Stomach (tissue), 4 donors: ENCODE results near the gene TTLL11.

Source experiments
- POLR2A ChIP-seq, 4 donors: fragments of 450-650 bp; IDR thresholded peaks; one replicate each; pipeline ENCODE4 v1.6.1; 2016; ENCODE audit warnings: antibody characterized with exemption in 4 of 4, control low read depth in 2 of 4, mild to moderate bottlenecking in 1 of 4, moderate library complexity in 1 of 4
- POLR2AphosphoS5 ChIP-seq, 3 donors: sonication (generic); formaldehyde crosslinking; IDR thresholded peaks; one replicate each; pipeline ENCODE4 v1.6.1; 2016; ENCODE audit warnings: antibody characterized with exemption in 3 of 3
- TF ChIP-seq, protein P1 (sequence below), 7 experiments: fragments of 450-650 bp in 4 of 7; fragments of 200-600 bp in 3 of 7; sonication (generic) in 3 of 7; IDR thresholded peaks; one replicate each; pipeline ENCODE4 v1.5.1; 2016 to 2019; ENCODE audit warnings: antibody characterized with exemption in 7 of 7, control low read depth in 2 of 7, mild to moderate bottlenecking in 1 of 7

DNA sequence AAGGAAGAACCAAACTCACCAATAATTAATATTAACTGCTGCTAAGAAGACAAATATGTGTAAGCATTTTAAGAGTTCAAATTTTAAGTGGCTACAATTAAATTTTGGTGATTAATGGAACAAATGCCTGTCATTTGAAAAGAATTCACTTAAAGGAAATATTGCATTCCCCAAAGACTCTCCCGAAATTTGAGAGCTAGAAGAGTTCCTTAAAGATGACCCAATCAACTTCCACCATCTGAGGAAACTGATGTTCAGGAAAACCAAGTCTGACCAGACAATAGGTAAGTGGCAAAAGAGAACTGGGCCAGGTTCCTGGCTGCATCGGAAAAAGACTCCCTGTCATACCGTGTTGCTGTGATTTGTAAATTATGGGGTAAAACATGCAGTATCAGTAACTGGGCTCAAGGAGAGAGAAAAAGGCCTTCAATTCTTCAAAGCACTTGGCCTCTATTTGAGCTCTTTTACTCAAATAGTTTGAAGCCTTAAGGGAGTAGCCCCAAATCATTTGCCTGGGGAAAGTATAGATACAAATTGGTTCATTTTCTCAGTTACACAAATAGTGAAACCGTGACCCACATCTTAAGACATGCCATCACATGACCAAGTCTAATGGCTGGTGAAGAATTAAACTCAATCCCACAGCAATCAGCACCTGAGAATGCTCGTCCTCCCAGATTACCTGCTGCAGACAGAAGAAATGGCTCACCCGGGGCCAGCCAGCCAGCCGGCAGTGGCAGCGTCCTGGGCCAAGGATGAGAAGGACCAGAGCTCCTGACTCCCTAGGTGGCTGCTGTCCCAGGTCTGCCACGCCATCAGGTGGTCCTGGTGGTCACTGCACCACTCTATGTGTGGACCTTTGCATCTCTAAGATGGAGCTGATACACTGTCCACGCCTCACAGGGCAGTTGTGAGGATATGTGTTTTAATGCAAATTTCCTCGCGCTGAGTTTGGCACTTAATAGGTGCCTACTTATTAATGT, 162.9 kb downstream of the TTLL11 start:
- TF ChIP-seq, protein P1, sequence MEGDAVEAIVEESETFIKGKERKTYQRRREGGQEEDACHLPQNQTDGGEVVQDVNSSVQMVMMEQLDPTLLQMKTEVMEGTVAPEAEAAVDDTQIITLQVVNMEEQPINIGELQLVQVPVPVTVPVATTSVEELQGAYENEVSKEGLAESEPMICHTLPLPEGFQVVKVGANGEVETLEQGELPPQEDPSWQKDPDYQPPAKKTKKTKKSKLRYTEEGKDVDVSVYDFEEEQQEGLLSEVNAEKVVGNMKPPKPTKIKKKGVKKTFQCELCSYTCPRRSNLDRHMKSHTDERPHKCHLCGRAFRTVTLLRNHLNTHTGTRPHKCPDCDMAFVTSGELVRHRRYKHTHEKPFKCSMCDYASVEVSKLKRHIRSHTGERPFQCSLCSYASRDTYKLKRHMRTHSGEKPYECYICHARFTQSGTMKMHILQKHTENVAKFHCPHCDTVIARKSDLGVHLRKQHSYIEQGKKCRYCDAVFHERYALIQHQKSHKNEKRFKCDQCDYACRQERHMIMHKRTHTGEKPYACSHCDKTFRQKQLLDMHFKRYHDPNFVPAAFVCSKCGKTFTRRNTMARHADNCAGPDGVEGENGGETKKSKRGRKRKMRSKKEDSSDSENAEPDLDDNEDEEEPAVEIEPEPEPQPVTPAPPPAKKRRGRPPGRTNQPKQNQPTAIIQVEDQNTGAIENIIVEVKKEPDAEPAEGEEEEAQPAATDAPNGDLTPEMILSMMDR (IDR thresholded peaks at IDR 0.05): no peak
- TF ChIP-seq POLR2A (IDR thresholded peaks at IDR 0.05) (no peak), POLR2AphosphoS5 (IDR thresholded peaks at IDR 0.05) (no peak)
